BE2C (cell line): Measurements from ENCODE around the gene KLF16.

ENCODE experiments used
- DNase-seq: peaks from one replicate; pipeline ENCODE4 v3.0.0-alpha.2; 2020
- H3K27me3 ChIP-seq: fragments of 250-450 bp; sonication (Bioruptor Pico); 2 replicates; pipeline ENCODE4 v1.5.1; 2020; ENCODE audit warnings: mild to moderate bottlenecking
- H3K36me3 ChIP-seq: fragments of 250-450 bp; sonication (Bioruptor Pico); 2 replicates; pipeline ENCODE4 v1.5.1; 2020; ENCODE audit warnings: mild to moderate bottlenecking
- H3K4me1 ChIP-seq: fragments of 250-450 bp; sonication (Bioruptor Pico); 2 replicates; pipeline ENCODE4 v1.5.1; 2020
- H3K4me3 ChIP-seq: 2 replicates; pipeline ENCODE4 v1.5.1; 2011; ENCODE audit warnings: low read depth, low read length
- H3K9me3 ChIP-seq: fragments of 250-450 bp; sonication (Bioruptor Pico); 2 replicates; pipeline ENCODE4 v1.5.1; 2020
- CTCF ChIP-seq: IDR thresholded peaks from 2 replicates; pipeline ENCODE4 v1.5.1; 2012; ENCODE audit warnings: mild to moderate bottlenecking, low read depth, low read length

The KLF16 gene

GRCh38 chr19:1904860-1905109, 41.4 kb upstream of the KLF16 start:
- DNase-seq: no peak
- no peak for TF ChIP-seq CTCF
- peaks cover 6% of the 10 kb centered on the region for H3K4me1 ChIP-seq
- peak overlapping the region; percentile 61; the same call in 1 of the 2 replicates for H3K4me3 ChIP-seq
- no peaks in the 10 kb centered on the region for H3K9me3 ChIP-seq
- peaks cover 20% of the 10 kb centered on the region for H3K36me3 ChIP-seq
- H3K27me3 ChIP-seq: no peaks in the 10 kb centered on the region

GRCh38 chr19:1902923-1903322, 39.5 kb upstream of the KLF16 start:
- Histone ChIP-seq H3K4me1 (no peaks in the 10 kb centered on the region), H3K9me3 (no peaks in the 10 kb centered on the region), H3K36me3 (peaks cover 8% of the 10 kb centered on the region; the same call in 1 of the 2 replicates), H3K27me3 (no peaks in the 10 kb centered on the region), H3K4me3 (no peak overlapping the region)
- TF ChIP-seq CTCF: no peak
- DNase-seq: no peak

- no peak for TF ChIP-seq CTCF
- H3K9me3 ChIP-seq: no peaks in the 10 kb centered on the region
- H3K4me1 ChIP-seq: no peaks in the 10 kb centered on the region
- H3K4me3 ChIP-seq: no peak overlapping the region
- DNase-seq: no peak
- H3K27me3 ChIP-seq: no peaks in the 10 kb centered on the region
- peaks cover 8% of the 10 kb centered on the region; the same call in 1 of the 2 replicates for H3K36me3 ChIP-seq
These were observed 38.6 kb upstream of the KLF16 start for GRCh38 chr19:1901940-1902404.

- TF ChIP-seq CTCF: no peak
- Histone ChIP-seq H3K27me3 (no peaks in the 10 kb centered on the region), H3K9me3 (no peaks in the 10 kb centered on the region), H3K4me3 (no peak overlapping the region), H3K36me3 (no peaks in the 10 kb centered on the region), H3K4me1 (no peaks in the 10 kb centered on the region)
- no peak for DNase-seq
These were observed 33.1 kb upstream of the KLF16 start for GRCh38 chr19:1896508-1896907.

GRCh38 chr19:1893791-1894190, 30.4 kb upstream of the KLF16 start:
- H3K9me3 ChIP-seq: no peaks in the 10 kb centered on the region
- no peaks in the 10 kb centered on the region for H3K4me1 ChIP-seq
- no peak for DNase-seq
- H3K27me3 ChIP-seq: no peaks in the 10 kb centered on the region
- TF ChIP-seq CTCF: no peak
- no peaks in the 10 kb centered on the region for H3K36me3 ChIP-seq
- H3K4me3 ChIP-seq: no peak overlapping the region

GRCh38 chr19:1889907-1890306, 26.5 kb upstream of the KLF16 start:
- H3K36me3 ChIP-seq: no peaks in the 10 kb centered on the region; the same call in 1 of the 2 replicates
- TF ChIP-seq CTCF: no peak
- no peaks in the 10 kb centered on the region for H3K27me3 ChIP-seq
- H3K4me1 ChIP-seq: no peaks in the 10 kb centered on the region
- H3K9me3 ChIP-seq: no peaks in the 10 kb centered on the region
- no peak overlapping the region for H3K4me3 ChIP-seq
- DNase-seq: no peak
